IPS DF 6.9 (cell line): ENCODE results near the gene HSD3B2.

Experiments used
- DNase-seq: peaks from one replicate; pipeline ENCODE4 v3.0.0-alpha.2; 2013; ENCODE audit warnings: low read depth, low spot score
- H3K27ac ChIP-seq: one replicate; pipeline ENCODE4 v1.5.1; 2013; ENCODE audit warnings: low read length, control low read depth
- H3K27me3 ChIP-seq: 2 replicates; pipeline ENCODE4 v1.6.1; 2013; ENCODE audit warnings: mild to moderate bottlenecking, low read length; ENCODE audit not compliant: control insufficient read depth, insufficient read depth
- H3K36me3 ChIP-seq: 2 replicates; pipeline ENCODE4 v1.6.1; 2013; ENCODE audit warnings: low read length; ENCODE audit not compliant: control insufficient read depth, insufficient read depth
- H3K4me1 ChIP-seq: 2 replicates; pipeline ENCODE4 v1.6.1; 2013; ENCODE audit warnings: low read length; ENCODE audit not compliant: control insufficient read depth, insufficient read depth
- H3K4me3 ChIP-seq: 2 replicates; pipeline ENCODE4 v1.5.1; 2013; ENCODE audit warnings: mild to moderate bottlenecking, low read length
- H3K9me3 ChIP-seq: 2 replicates; pipeline ENCODE4 v1.6.1; 2013; ENCODE audit warnings: low read length, inconsistent platforms; ENCODE audit not compliant: control insufficient read depth, insufficient read depth
- WGBS: extraction: QIAGEN DNeasy Blood & Tissue Kit; methylation state at CpG from one replicate; pipeline ENCODE4 v1.1.7; 2013; ENCODE audit warnings: mixed read lengths, missing lambda C conversion rate; ENCODE audit not compliant: insufficient read length, insufficient coverage; 5-methylcytosine and 5-hydroxymethylcytosine counted together

HSD3B2 gene

DNA sequence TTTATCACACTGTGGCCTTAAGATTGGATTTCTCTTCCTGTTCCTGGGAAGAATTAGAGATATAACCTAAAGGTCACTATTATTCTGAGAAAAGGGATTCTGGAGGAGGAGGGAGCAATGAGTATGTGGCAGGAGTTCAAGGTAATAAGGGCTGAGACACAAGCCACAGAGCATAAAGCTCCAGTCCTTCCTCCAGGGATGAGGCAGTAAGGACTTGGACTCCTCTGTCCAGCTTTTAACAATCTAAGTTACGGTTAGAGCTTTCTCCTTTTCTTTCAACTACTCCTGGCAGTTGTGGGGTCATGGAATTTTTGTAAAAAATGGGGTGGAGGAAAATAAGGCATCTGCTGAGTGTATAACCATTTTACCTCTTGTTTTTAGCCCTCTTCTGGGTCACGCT lies at the start of gene HSD3B2:
Gene HSD3B2, plus strand, starts transcription at position 201 of the 400 bp plus-strand sequence. CDS start 270 bp downstream, outside the sequence.
- no CpG with 5 or more reads among the region's 2 CpGs for whole genome bisulfite sequencing
- DNase-seq = no peak
- Histone ChIP-seq H3K36me3 (no peaks in the 10 kb centered on the region), H3K27me3 (no peaks in the 10 kb centered on the region), H3K9me3 (no peaks in the 10 kb centered on the region), H3K27ac (no peak within 1 kb of the TSS), H3K4me3 (no peak within 1 kb of the TSS), H3K4me1 (no peaks in the 10 kb centered on the region)

DNA sequence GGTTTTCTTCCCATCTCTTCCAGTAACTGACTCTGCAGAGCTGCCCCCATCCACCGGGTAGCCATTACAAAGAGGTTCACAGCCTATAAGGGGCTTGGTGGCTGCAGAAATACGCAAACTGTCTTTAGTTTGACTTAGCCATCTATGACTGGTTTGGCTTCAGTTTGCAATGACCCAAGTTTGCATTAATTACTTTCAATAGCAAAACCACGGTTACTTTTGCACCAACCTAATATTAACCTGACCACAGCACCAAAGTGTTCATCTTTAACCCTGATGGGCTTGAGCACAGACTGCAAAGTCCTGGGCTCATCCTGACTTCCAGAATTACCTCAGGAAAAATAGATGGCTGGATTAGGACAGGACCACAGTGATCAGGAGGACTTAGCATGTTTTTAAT lies 48.5 kb upstream of the HSD3B2 start:
- Histone ChIP-seq H3K27me3 (no peaks in the 10 kb centered on the region), H3K36me3 (no peaks in the 10 kb centered on the region), H3K4me3 (no peak overlapping the region), H3K4me1 (0 out of 2 replicates have a peak, but pooled peaks cover 1% of the 10 kb centered on the region), H3K27ac (no peak overlapping the region), H3K9me3 (no peaks in the 10 kb centered on the region; the same call in 1 of the 2 replicates)
- no peak for DNase-seq
- no CpG with 5 or more reads among the region's 3 CpGs for WGBS

DNA sequence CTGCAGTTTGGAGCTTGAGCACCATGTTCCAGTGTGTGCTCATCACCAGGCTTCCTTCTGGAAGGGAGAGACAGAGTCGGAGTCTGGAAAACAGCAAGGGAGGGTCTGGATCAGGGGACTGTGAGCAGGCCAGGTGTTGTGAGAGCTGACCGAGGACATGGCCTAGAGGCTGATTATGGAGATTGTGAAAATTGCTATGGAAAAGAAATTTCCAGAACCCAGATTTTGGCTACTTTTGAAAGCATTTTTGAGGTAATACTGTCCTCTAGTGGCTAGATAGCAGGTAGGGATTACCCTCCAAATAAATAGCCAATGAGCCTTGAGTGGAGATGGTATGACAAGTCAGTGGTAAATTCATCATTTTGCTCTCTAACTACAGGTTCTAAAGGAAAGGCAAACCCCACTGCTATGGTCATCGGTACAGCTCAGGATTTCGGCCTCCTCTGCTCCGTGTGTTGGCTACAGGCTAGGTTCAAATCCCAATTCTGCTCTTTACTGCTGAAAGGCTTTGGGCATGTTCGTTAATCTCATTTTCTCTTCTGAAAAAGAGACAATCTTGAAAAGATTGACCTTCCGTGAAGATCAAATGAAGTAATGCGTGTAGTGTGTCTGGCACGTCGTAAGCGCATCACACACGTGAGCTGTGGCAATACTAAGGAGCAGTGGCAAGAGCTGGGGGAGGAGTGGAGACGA lies 47.4 kb upstream of the HSD3B2 start:
- Histone ChIP-seq H3K27ac (no peak overlapping the region), H3K4me1 (0 out of 2 replicates have a peak, but pooled peaks cover 1% of the 10 kb centered on the region), H3K36me3 (no peaks in the 10 kb centered on the region), H3K27me3 (no peaks in the 10 kb centered on the region), H3K4me3 (no peak overlapping the region), H3K9me3 (no peaks in the 10 kb centered on the region)
- DNase-seq = no peak
- no CpG with 5 or more reads among the region's 13 CpGs for WGBS

DNA sequence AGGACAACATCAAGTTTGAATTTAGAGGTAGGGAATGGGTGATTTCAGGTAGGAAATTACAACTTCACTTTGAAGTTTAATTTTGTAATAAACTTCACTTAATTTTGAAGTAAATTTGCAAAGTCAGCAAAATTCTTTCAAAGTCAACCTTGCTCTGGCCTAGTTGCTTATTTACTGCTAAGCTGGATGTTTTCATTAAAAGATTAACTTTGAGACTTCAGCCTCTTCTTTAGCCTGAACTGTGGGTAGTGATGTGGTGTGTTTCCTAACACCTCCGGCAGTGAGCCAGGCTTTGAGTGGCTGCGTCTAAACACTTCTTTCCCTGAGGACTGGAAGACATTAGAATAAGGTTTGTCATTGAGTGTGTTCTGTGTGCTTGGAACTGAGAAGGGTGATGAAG lies 46.4 kb upstream of the HSD3B2 start, which contains the start of gene HAO2:
Gene HAO2, plus strand, starts transcription at position 232 of the 400 bp plus-strand sequence. CDS start 12,301 bp downstream, outside the sequence.
- no peak within 1 kb of the TSS for H3K4me3 ChIP-seq

DNA sequence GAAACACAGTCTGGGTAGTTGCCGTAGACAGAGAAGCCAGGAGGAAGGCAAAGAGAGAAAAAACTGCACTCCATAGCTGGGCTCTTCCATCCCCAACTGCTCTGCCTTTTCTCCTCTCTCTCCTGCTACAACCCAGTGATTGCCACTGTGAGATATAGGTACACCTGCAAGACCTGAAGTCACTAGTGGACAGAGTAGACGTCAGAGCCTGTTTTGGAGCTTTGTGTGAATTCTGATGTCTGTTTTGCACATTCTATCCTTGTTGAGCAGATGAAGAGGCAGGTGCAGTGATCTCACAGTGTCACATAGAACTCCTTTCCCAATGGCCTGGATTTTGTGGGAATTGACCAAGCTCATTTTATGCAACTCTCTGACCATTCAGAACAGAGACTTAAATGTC lies 44.2 kb upstream of the HSD3B2 start:
- Histone ChIP-seq H3K36me3 (no peaks in the 10 kb centered on the region), H3K9me3 (no peaks in the 10 kb centered on the region), H3K4me1 (no peaks in the 10 kb centered on the region), H3K27ac (no peak overlapping the region), H3K4me3 (no peak overlapping the region), H3K27me3 (no peaks in the 10 kb centered on the region)
- no CpG with 5 or more reads among the region's 2 CpGs for WGBS
- DNase-seq = no peak

More for the DNA sequence above, 46.4 kb upstream of the HSD3B2 start, which contains the start of gene HAO2:
- Histone ChIP-seq H3K9me3 (no peaks in the 10 kb centered on the region), H3K36me3 (no peaks in the 10 kb centered on the region), H3K27me3 (no peaks in the 10 kb centered on the region), H3K4me1 (no peaks in the 10 kb centered on the region), H3K27ac (no peak within 1 kb of the TSS)
- WGBS = no CpG with 5 or more reads among the region's 2 CpGs
- DNase-seq = no peak

DNA sequence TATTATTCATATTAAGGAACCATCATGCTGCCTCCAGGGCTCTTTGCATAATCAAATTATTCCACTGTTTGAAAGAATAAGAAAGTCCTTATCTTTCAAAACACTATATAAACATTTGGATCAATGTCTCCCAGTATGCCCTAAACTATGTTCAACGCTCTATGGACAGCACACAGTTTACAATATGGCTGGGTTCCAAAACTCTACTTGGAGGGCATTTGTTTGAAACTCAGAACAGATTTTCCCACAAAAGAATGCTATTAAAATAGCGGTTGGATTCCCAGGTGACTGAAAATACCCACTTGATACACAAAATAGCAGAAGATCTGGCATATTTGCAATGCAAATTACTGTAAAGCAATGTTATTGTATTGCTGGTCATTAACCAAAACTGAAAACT lies 43.1 kb upstream of the HSD3B2 start:
- no CpG with 5 or more reads among the region's 2 CpGs for WGBS
- H3K27ac ChIP-seq = no peak overlapping the region
- no peaks in the 10 kb centered on the region for H3K27me3 ChIP-seq
- H3K9me3 ChIP-seq = no peaks in the 10 kb centered on the region
- no peaks in the 10 kb centered on the region for H3K36me3 ChIP-seq
- DNase-seq = no peak
- peaks cover 1% of the 10 kb centered on the region; the same call in 1 of the 2 replicates for H3K4me1 ChIP-seq
- no peak overlapping the region for H3K4me3 ChIP-seq

DNA sequence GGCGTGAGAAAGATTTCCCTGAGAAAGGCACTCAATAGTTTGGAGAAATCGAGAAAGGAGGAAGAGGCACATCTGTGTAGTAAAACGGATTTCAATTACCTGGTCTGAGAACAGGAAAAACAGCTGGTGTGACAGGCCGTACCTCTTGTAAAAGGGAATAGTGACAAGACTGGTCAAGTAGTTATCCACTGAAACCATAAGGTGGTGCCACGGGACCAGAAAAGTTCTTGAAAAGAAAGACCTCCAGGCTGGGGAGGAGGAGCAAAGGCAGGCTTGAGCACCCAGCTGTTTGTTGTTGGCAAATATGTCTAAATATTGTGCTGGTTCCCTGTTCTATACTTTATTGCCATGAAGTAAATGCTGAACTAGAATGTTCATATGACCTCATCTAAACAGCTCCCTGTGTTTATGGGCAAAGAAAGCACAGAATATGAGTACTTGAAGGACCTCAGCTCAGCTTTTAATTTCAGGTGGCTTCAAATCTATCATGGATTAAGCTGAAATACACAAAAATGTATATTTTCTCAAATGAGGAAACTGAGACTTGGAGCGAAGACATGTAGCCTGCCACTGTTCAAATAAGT lies 42.4 kb upstream of the HSD3B2 start:
- Histone ChIP-seq H3K4me1 (peaks cover 1% of the 10 kb centered on the region; the same call in 1 of the 2 replicates), H3K9me3 (no peaks in the 10 kb centered on the region), H3K27ac (no peak overlapping the region), H3K27me3 (no peaks in the 10 kb centered on the region), H3K36me3 (no peaks in the 10 kb centered on the region), H3K4me3 (no peak overlapping the region)
- 100% methylated on average over 1 of the region's 6 CpGs for WGBS
- peak; percentile 64 for DNase-seq

DNA sequence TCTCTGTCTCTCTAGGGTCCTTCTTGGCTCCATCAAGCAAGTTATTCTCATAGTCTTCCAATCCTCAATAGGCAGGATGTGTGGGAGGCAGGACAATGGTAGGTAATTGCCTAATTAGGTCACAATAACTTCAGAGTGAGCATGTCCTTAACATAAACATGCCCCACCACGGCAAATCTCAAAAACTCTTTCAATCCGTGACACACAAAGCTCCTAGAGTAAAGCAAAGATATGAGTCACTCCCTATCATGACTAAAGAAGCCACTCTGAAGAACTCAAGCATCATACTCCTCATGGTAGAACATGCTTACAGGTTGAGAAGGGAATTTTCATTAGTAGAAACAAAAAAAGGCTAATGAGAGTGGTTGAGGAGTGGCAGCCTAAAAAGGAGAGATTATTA lies 41.5 kb upstream of the HSD3B2 start:
- peaks cover 1% of the 10 kb centered on the region; the same call in 1 of the 2 replicates for H3K4me1 ChIP-seq
- H3K9me3 ChIP-seq = no peaks in the 10 kb centered on the region
- H3K36me3 ChIP-seq = no peaks in the 10 kb centered on the region
- no peak for DNase-seq
- H3K4me3 ChIP-seq = no peak overlapping the region
- no CpG with 5 or more reads among the region's 2 CpGs for WGBS
- no peak overlapping the region for H3K27ac ChIP-seq
- no peaks in the 10 kb centered on the region for H3K27me3 ChIP-seq

DNA sequence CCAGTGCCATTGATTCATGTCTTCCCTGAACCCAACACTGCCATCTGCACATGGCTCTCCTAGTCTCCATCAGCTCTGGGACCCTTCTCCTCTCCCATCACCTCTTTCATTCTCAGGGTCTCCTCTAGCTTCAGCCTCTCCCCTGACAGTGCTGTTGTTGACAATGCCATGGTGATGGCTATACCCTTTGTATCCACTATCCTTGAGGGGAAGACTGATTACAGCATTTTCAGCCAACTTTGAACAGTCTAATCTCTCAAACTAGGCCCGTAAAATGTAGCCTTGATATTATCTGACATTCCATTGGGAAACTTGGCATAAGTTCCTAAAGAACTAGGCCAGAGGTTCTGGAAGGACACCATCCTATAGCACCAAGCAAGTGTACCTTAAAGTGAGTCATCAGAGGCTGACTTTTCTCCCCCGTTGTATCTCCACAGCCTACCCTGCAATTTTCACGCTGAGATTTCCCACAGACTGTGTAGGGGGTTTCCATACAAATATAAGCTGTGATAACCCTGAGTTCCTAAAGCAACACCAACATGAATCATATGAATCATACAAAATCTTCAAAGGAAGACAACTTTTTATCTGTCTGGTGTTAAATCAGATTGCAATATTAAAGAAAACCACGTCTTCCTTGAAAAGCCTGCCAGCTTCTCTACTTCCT lies 40.6 kb upstream of the HSD3B2 start:
- Histone ChIP-seq H3K27ac (no peak overlapping the region), H3K4me3 (no peak overlapping the region), H3K36me3 (no peaks in the 10 kb centered on the region), H3K4me1 (peaks cover 1% of the 10 kb centered on the region; the same call in 1 of the 2 replicates), H3K9me3 (no peaks in the 10 kb centered on the region), H3K27me3 (no peaks in the 10 kb centered on the region)
- DNase-seq = no peak
- no CpG with 5 or more reads among the region's 4 CpGs for WGBS

DNA sequence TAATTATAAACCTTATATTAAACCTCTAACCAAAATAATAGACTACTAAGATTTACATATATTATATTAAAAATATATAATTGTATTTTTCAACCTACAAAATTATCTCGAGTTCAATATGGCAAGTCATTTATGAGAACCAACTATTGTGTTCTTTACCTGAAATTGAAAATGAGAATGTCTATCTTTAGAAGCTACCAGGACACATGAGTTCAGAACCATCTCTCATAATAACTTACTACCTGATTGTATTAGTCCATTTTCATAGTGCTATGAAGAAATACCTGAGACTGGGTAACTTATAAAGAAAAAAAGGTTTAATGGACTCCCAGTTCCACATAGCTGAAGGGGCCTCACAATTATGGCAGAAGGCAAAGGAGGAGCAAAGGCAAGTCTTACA lies 39.6 kb upstream of the HSD3B2 start:
- H3K27me3 ChIP-seq = no peaks in the 10 kb centered on the region

More for the DNA sequence above, 39.6 kb upstream of the HSD3B2 start:
- WGBS = no CpG with 5 or more reads among the region's 1 CpG
- H3K4me1 ChIP-seq = peaks cover 1% of the 10 kb centered on the region; the same call in 1 of the 2 replicates
- no peaks in the 10 kb centered on the region for H3K9me3 ChIP-seq
- no peak for DNase-seq
- H3K4me3 ChIP-seq = no peak overlapping the region
- H3K27ac ChIP-seq = no peak overlapping the region
- H3K36me3 ChIP-seq = no peaks in the 10 kb centered on the region
